ENCODE results near the gene KAZN.

The KAZN gene

GRCh38 chr1:14590411-14591180 lies 7.9 kb upstream of the KAZN start:
- FAIRE-seq, result no peak

- no peak for FAIRE-seq
Measured at GRCh38 chr1:14591600-14591999, 6.9 kb upstream of the KAZN start.

GRCh38 chr1:14592004-14592631 lies 6.4 kb upstream of the KAZN start:
- FAIRE-seq, result no peak

- FAIRE-seq, result no peak
Measured at GRCh38 chr1:14593302-14593701, 5.2 kb upstream of the KAZN start.

- FAIRE-seq, result no peak
Measured at GRCh38 chr1:14594045-14594444, 4.4 kb upstream of the KAZN start.

GRCh38 chr1:14596591-14596990 lies 1.9 kb upstream of the KAZN start:
- FAIRE-seq, result no peak

- FAIRE-seq, result no peak
Measured at GRCh38 chr1:14597343-14598006, 1.0 kb upstream of the KAZN start.

- no peak for FAIRE-seq
Measured at GRCh38 chr1:14598007-14598497, 433 bp upstream of the KAZN start.

- no peak for FAIRE-seq
Measured at GRCh38 chr1:14599183-14599791, 802 bp downstream of the KAZN start.

GRCh38 chr1:14599800-14600199 lies 1.3 kb downstream of the KAZN start:
- FAIRE-seq, result no peak

- no peak for FAIRE-seq
Measured at GRCh38 chr1:14600405-14601112, 2.1 kb downstream of the KAZN start.

GRCh38 chr1:14602136-14602535 lies 3.7 kb downstream of the KAZN start:
- no peak for FAIRE-seq

- no peak for FAIRE-seq
Measured at GRCh38 chr1:14603645-14604044, 5.2 kb downstream of the KAZN start.

- FAIRE-seq, result no peak
Measured at GRCh38 chr1:14604414-14604813, 5.9 kb downstream of the KAZN start.

GRCh38 chr1:14605945-14606344 lies 7.5 kb downstream of the KAZN start:
- no peak for FAIRE-seq

- no peak for FAIRE-seq
Measured at GRCh38 chr1:14606632-14607031, 8.1 kb downstream of the KAZN start.

- no peak for FAIRE-seq
Measured at GRCh38 chr1:14607295-14607694, 8.8 kb downstream of the KAZN start.

GRCh38 chr1:14608308-14608707 lies 9.8 kb downstream of the KAZN start:
- FAIRE-seq, result no peak

GRCh38 chr1:14610761-14611160 lies 12.3 kb downstream of the KAZN start:
- FAIRE-seq, result no peak

GRCh38 chr1:14611792-14612191 lies 13.3 kb downstream of the KAZN start:
- FAIRE-seq, result no peak

GRCh38 chr1:14612256-14612655 lies 13.8 kb downstream of the KAZN start:
- FAIRE-seq, result no peak

GRCh38 chr1:14613926-14614325 lies 15.4 kb downstream of the KAZN start:
- FAIRE-seq, result no peak

GRCh38 chr1:14614341-14614740 lies 15.9 kb downstream of the KAZN start:
- no peak for FAIRE-seq
